Frontal cortex (tissue), 4 donors: ENCODE data around the gene ACOD1. TPM values are rescaled to one million over a fixed set of nuclear protein-coding genes. Genes with fewer than 3 reads are reported as not detected.
"Not testable (repeated sequence)": the region's sequence is repeated elsewhere in the genome, so short reads cannot be mapped to it uniquely, and the experiment has no call there.

Source experiments
- DNase-seq, 2 donors: peaks; one replicate each; pipeline ENCODE4 v3.0.0; 2012; ENCODE audit warnings: low spot score in 2 of 2
- FAIRE-seq: peaks from 2 replicates; lab custom pipeline; 2012; peaks lifted over from hg19 to GRCh38; lab: Jason Lieb, UNC
- total RNA-seq: library from RNA; depleted of rRNA; stranded (reverse); fragments of >200 nt; gene quantifications from one replicate; pipeline ENCODE4 v1.2.3, GENCODE V29; 2014
- donor health status: control.
- donor health status: control.
- donor health status: control.

Gene ACOD1
- total RNA-seq, 1 donor from 2014 or later: not detected

DNA sequence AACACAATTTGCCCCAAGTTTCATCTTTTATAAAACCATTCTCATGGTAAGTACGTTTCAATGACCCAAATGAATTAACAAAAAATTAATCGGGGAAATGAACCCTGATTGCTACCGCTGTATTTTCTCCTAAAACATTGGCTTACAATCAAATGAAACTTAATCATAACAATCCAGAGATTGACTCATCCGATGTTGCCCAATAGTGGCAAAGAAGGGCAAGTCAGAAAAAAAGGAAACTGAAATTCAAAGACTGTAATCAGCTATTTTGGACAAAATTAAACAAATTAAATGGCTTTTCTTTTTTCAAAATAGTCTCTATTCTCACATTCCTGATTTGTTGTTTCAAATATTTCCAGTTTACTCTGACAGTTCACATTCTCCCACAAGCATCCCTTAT, 3.9 kb upstream of the ACOD1 start:
- no peak for DNase-seq
- no peak for FAIRE-seq

DNA sequence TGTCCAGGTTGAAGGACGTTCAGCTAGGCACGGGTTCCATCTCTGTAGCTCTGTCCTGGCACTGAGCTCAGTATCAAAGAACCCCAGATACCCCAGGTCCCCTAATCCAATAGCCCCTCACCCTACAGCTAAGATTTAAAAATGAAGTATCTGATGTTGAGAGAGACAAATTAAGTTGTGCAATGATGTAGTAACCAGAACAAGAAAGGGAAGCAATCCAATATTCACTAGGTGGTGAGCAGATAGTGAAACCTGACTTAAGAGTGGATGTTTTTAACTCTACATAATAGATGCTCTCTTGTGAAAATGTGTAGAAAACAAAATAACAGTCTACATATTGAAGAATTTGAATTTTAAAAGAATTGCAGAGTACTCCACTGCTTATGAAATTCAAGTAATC, 1.8 kb downstream of the ACOD1 start:
- no peak for DNase-seq
- FAIRE-seq: no peak

DNA sequence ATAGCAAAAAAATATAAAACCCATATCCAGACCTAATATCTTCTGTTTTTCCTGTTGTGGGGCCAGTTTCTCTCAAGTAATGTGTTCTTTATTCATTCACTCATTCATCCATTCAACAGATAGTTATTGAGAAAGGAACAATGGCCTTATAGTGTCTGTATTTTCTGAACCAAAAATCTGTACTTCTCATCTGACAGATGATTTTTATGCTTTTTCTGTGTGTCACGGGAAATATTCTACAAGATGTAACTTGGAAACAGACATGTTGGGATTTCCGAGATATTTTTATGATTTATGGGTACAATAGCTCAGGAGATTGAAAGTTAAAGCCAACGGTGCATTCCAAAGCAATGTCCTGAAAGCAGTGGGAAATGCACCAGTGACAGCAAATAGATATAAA, 5.7 kb downstream of the ACOD1 start:
- FAIRE-seq (no peak), DNase-seq (no peak)

DNA sequence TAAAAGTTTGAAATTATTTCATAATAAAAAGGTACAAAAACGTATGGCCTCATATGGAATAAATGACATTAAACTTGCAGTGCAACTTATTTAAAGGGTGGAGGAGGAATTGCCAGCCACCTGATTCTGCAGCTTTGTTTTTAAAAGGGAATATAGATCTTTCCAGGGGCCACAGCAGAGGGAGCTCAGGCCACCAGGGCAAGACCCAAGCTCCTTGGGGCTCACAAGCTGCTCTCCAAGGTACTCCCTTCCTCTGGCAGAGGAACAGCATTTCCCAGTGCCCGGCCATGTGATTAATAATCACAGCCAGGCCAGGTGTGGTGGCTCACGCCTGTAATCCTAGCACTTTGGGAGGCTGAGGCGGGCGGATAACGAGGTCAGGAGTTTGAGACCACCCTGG, 6.2 kb downstream of the ACOD1 start:
- FAIRE-seq: no peak

DNA sequence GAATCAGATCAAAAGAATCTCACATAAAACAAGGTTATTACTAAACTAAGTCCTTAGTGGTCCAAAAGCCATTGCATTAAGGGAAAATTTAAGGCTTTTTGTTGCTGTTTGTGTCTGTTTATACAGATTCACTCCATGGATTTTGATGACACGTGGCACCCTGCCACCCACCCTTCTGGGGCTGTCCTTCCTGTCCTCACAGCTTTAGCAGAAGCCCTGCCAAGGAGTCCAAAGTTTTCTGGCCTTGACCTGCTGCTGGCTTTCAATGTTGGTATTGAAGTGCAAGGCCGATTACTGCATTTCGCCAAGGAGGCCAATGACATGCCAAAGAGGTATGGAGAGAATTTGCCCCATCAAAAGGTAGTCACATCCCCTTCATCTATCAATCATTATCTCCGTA, 6.9 kb downstream of the ACOD1 start:
- DNase-seq (no peak), FAIRE-seq (no peak)

More for the DNA sequence above, 6.2 kb downstream of the ACOD1 start:
- no peak for DNase-seq

DNA sequence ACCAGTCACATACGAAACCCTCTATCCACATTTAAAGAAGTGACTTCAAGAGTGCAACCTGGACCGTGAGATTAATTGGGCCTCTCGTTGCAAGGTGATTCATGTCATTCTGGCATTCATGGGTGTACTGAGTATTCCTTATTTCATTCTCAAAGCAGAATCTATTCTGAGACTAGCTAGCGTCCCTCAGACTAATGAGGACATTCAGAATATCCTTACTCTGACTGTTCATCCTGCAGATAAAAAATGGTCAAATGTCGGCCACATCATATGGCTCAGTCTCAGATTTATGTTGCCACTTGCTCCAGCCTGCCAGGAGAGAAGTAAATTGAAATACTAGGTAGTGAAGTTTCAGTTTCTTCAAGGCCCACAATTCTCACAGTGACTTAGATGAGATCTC, 7.3 kb downstream of the ACOD1 start:
- FAIRE-seq: no peak
- no peak for DNase-seq

DNA sequence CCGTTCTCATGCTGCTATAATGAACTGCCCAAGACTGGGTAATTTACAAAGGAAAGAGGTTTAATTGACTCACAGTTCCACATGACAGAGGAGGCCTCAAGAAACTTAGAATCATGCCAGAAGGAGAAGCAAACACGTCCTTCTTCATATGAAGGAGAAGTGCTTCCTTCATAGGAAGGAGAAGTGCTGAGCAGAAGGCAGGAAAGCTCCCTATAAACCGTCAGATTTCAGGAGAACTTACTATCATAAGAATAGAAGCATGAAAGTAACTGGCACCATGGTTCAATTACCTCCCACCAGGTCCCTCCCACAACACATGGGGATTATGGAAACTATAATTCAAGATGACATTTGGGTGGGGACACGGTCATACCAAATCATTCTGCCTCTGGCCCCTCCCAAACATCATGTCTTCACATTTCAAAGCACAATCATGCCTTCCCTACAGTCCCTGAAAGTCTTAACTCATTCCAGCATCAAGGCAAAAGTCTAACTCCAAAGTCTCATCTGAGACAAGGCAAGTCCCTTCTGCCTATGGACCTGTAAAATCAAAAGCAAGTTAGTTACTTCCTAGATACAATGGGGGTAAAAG, 10.6 kb downstream of the ACOD1 start:
- FAIRE-seq (no peak), DNase-seq (no peak)

DNA sequence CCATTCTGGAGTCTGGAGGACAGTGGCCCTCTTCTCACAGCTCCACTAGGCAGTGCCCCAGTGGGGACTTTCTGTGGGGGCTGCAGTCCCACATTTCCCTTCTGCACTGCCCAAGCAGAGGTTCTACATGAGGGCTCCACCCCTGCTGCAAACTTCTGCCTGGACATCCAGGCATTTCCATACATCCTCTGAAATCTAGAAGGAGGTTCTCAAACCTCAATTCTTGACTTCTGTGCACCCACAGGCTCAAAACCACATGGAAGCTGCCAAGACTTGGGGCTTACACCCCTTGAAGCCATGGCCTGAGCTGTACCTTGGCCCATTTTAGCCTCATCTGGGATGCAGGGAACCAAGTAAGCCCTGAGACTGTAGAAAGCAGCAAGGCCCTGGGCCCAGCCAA, 11.4 kb downstream of the ACOD1 start:
- not testable (repeated sequence) for FAIRE-seq, DNase-seq

DNA sequence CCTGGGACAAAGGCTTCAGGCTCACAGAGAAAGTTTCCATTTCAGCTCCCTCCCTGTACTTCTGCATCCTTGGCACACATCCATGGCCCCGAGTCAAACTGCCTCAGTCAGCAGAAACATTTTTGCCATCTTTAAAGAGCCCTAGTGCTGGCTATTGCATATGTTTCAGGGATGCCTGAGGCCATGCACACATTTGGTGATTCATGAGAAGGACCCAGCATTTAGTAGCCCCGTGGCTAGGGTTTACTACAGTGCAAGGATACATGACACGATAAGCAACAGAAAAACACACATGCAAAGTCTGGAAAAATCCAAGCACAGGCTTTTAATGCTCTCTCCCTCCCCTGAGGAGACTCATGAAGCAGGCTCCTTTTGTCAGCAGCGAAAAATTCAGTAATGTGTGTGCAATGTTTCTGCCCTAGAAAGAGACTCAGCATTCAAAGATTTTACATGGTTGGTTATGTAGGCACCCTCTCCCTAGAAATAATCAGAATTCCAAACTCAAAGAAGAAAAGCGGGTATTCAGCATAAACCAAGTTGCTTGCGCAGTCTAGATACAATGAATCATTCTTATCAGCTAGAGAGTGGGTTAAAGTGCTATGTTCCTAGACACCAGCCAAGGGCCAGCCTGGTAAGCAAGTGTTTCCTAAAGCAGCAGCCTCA, 17.6 kb downstream of the ACOD1 start:
- FAIRE-seq (no peak), DNase-seq (peak in 1 of 2 donors; percentile 20)

DNA sequence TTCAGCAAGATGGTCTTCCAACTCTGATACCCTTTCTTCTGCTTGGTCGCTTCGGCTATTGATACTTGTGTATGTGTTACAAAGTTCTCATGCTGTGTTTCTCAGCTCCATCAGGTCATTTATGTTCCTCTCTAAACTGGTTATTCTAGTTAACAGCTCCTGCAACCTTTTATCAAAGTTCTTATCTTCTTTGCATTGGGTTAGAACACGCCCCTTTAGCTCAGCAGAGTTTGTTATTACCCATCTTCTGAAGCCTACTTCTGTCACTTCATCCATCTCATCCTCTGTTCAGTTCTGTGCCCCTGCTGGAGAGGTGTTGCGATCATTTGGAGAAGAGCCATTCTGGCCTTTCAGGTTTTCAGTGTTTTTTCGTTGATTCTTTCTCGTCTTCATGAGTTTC, 18.7 kb downstream of the ACOD1 start:
- no peak for DNase-seq
- no peak for FAIRE-seq

DNA sequence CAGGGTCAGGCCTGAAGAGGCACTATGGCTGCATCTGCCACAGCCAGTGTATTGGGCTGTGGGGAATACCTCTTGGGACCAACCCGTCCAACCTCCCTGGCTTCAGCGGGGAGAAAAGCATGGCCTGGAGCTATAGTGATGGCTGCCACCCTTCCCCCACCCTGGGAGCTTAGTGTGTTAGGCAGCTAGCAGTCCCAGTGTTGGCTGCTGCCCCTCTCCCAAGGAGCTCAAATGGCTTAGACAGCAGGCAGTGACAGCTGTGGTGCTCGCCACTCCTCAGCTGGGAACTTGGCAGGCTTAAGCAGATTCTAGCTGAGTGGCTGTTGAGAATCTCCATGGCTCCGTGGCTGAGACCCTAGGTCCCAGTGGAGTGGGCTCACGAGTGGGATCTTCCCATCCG, 19.7 kb downstream of the ACOD1 start:
- DNase-seq: no peak
- FAIRE-seq: no peak

DNA sequence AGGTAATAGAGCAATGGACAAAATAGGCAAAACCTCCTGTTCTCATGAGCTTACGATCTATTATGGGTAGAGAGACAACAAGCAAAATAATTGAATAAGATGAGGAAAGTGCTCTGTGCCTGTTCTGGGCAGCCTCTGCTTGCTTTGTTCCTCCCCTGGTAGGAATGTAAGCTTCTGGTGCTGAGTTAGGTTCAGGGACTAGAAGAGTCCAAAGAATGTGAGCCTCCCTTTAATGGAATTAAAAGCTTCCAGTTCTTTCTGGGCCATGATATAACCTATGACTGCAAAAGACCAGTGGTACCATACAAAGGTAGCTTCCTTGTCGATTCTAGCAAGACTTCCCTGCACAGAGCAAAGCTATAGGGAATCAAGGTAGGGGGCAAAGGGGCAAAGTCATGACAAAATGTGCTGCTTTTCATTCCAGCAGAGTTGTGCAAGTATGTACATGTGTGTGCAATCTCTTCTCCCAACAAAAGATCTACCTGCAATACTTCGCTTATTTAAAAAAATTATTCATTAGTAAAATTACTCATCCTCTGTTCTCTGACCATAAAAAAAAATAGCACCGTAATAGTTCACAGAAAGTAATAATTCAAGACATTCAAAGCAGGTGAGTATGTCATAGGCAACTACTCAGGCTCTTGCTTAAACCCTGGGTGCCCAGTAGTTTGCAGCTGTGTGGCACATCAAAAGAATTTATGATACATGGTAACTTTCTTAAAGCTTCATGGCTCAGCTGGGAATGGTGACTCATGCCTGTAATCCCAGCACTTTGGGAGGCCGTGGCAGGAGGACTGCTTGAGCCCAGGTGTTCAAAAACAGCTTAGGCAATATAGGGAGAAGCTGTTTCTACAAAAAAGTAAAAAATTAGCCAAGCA, 21.4 kb downstream of the ACOD1 start:
- no peak for FAIRE-seq
- no peak for DNase-seq

DNA sequence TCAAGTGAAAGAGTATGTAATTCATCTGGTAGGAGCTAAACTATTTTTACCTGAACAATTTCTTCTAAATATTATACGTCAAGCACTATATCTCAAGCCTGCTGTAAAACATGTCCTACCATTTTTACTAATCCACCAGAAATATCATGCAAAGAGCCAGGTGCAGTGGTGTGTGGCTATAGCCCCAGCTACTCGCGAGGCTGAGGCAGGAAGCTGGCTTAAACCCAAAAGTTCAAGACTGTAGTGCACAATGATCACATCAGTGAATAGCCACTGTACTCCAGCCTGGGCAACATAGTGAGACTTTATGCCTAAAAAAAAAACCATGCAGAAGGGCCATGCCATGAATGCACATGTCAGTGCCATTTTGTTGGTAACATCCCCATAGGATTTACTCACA, 22.9 kb downstream of the ACOD1 start:
- no peak for FAIRE-seq
- no peak for DNase-seq

DNA sequence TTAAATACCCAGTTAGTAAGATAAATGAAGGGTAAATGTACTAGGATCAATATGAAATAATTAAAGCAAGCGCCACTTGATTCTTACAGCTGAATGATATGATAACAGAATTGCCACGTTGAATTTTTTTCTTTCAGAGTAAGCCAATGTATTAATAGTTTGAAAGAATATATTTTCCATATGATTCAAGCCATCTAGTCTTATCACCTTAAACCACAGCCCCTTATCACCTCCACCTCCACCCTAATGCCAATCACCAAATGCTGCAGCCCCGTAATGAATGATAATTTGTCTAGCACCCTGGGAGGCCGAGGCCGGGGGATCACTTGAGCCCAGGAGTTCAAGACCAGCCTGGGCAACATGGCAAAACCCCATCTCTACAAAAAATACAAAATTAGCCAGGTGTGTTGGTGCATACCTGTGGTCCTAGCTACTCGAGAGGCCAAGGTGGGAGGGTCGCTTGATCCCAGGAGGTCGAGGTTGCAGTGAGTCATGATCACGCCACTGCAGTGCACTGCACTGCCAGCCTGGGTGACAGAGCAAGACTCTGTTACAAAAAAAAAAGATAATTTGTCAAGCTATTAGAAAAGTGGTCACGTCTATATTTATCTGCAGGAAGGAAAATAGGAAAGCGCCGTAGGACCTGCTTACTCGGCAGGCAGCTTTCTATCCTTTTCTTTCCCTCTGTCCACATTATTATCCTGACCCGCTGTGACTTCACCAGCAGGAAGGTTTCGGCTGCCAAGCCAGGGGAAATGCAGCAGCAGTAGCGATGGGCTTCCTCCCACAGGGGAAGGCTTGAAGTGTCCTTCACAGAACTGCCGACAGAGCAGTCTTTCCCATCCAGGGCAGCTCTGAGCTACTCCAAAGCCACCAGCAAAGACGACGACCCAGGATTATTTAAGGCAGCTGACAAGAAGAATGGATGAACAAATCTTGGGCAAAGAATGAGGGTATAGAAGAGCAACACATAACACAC, 23.8 kb downstream of the ACOD1 start:
- DNase-seq (no peak), FAIRE-seq (no peak)

DNA sequence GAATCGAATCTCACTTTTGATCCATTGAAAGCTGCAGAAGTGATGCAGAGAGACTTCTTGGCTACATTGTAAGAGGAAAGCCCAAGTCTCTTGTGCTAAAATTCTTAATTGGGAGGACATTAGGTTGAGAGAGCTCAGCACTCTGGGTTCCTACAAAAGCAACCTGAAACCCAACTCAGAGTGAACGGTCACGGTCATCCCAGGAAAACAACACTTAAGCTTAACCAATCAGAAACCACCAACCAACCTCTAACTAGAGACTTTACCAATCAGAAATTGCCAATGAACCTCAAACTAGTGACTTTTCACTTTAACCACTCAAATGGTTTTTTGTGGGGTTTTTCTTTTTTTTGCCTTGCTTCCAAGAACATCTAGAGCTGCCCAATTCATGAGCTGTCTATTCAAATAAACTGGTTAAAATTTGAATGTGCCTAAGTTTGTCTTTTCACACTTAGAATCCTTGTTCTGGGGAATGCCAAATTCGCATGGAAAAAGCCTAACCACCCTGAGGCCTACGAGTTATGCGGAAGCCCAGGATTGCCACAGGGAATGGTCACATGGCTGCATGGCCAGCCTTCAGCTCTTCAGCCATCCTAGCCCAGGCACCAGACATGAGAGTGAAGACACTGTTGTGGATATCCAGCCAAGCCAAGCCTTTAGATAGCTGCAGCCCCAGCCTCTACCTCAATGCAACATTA, 25.8 kb downstream of the ACOD1 start:
- FAIRE-seq: no peak

DNA sequence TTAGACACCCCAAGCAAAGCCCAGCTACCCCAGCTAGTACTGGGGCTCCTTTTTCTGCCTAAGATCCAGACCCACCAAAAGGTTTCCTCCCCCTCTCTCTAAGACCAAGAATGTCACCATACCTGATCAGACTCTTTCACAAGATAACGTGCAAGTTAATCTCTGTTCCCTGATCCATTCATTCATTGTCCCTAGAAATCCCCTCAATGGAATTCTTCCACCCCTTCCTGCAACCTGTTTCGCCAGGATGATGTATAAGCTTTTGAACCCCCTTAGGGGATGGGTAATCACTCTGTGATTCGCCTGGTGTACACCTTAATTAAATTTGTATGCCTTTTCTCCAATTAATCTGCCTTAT, 26.3 kb downstream of the ACOD1 start:
- DNase-seq: no peak
- no peak for FAIRE-seq

More for the DNA sequence above, 25.8 kb downstream of the ACOD1 start:
- DNase-seq: no peak

DNA sequence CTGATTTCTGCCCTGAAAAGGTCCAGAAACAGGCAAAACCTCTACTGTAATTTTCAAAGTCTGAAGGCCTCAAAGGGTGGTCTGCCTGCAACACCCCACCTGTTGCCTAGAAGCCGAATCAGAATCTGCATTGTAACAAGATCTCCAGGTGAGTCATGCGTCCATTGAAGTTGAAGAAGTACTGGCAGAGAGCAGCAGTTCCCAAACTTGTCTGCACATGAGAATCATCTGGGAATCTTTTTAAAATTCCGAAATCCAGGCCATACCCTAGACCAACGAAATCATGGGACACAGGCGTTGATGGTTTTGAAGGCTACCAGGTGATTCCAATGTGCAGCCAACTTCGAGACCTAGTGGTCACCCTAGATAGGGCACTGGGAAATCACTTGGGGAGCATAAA, 27.6 kb downstream of the ACOD1 start:
- no peak for FAIRE-seq
- no peak for DNase-seq

DNA sequence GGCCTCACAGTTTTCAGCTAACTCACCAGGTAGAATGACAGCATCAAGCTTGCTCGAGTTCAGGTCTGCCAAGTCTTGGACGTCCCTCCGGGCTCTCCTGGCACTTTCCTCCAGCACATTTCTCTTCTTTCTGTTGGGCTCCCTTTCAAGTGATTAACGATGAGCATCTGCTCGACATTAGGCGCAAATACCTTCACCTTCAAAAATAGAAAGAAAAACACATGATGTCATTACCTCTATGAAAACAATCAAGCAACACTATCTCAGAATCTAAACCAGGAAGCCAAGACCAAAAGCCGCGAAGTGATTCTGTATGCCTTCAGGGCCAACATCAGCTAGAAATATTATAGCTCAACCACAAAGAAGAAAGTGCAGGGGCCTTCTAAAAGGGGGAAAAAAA, 28.2 kb downstream of the ACOD1 start:
- FAIRE-seq (no peak), DNase-seq (no peak)

DNA sequence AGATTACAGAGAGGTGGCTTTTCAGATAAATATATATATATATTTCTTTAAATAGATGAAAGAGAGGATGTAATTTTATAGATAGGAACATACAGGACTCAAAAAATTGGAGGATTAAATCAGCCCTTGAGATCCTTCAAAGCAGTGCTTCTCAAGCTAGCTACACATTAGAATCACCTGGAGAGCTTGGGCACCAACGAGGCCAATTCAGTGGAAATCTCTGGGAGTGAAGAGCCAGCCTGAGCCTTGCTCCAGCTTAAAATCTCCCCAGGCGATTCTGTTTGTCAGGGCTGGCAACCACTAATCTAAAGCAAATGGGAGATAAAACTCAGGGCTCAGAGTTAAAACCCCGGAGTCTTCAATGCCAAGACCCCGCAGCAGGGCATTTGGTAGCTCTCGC, 28.6 kb downstream of the ACOD1 start:
- FAIRE-seq (no peak), DNase-seq (no peak)
